NOMO-1 (cell line): ENCODE results near the gene GRAP2.
"Not testable (repeated sequence)": the region's sequence is repeated elsewhere in the genome, so short reads cannot be mapped to it uniquely, and the experiment has no call there.

Source experiments
- DNase-seq, 2 experiments: peaks; one replicate each; lab custom pipeline; 2025; ENCODE audit not compliant: unreplicated experiment in 2 of 2; lab: John Stamatoyannopoulos, UW

Gene GRAP2

GRCh38 chr22:39991159-39991860, 90.4 kb downstream of the GRAP2 start:
- no peak for DNase-seq

- DNase-seq = no peak
These were observed 91.4 kb downstream of the GRAP2 start for GRCh38 chr22:39992088-39992826.

GRCh38 chr22:39992894-39993293, 92.0 kb downstream of the GRAP2 start:
- not testable (repeated sequence) for DNase-seq

- DNase-seq = no peak
These were observed 93.2 kb downstream of the GRAP2 start for GRCh38 chr22:39994041-39994565.

GRCh38 chr22:39994566-39995392, 93.9 kb downstream of the GRAP2 start, which contains the start of gene FAM83F:
FAM83F (plus strand) TSS chr22:39994954; CDS start chr22:39995043, 89 bp downstream.
- no peak for DNase-seq

- no peak for DNase-seq
These were observed 94.7 kb downstream of the GRAP2 start for GRCh38 chr22:39995393-39996252.

GRCh38 chr22:39996732-39997131, 95.8 kb downstream of the GRAP2 start:
- no peak for DNase-seq

- no peak for DNase-seq
These were observed 96.5 kb downstream of the GRAP2 start for GRCh38 chr22:39997421-39997820.

GRCh38 chr22:39997939-39998726, 97.2 kb downstream of the GRAP2 start:
- DNase-seq = no peak

GRCh38 chr22:39999144-39999757, 98.4 kb downstream of the GRAP2 start:
- peak; percentile 9 to 39 for DNase-seq

GRCh38 chr22:40000171-40000570, 99.3 kb downstream of the GRAP2 start:
- no peak for DNase-seq

- no peak for DNase-seq
These were observed 100.2 kb downstream of the GRAP2 start for GRCh38 chr22:40001106-40001505.

GRCh38 chr22:40001800-40002577, 101.1 kb downstream of the GRAP2 start:
- no peak for DNase-seq

GRCh38 chr22:40002935-40003715, 102.2 kb downstream of the GRAP2 start:
- DNase-seq = no peak

GRCh38 chr22:40004836-40005235, 104.0 kb downstream of the GRAP2 start:
- no peak for DNase-seq

- DNase-seq = no peak
These were observed 105.8 kb downstream of the GRAP2 start for GRCh38 chr22:40006641-40007040.
